COLO668 (cell line): ENCODE results near the gene HORMAD2.
"Not testable (repeated sequence)": the region's sequence is repeated elsewhere in the genome, so short reads cannot be mapped to it uniquely, and the experiment has no call there.

Source experiments
- DNase-seq: peaks from one replicate; lab custom pipeline; 2025; ENCODE audit not compliant: unreplicated experiment; lab: John Stamatoyannopoulos, UW

The HORMAD2 gene

DNA sequence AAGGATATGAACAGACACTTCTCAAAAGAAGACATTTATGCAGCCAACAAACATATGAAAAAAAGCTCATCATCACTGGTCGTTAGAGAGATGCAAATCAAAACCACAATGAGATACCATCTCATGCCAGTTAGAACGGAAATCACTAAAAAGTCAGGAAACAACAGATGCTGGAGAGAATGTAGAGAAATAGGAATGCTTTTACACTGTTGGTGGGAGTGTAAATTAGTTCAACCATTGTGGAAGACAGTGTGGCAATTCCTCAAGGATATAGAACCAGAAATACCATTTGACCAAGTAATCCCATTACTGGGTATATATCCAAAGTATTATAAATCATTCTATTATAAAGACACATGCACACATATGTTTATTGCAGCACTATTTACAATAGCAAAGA is 20.5 kb downstream of the HORMAD2 start:
- not testable (repeated sequence) for DNase-seq

DNA sequence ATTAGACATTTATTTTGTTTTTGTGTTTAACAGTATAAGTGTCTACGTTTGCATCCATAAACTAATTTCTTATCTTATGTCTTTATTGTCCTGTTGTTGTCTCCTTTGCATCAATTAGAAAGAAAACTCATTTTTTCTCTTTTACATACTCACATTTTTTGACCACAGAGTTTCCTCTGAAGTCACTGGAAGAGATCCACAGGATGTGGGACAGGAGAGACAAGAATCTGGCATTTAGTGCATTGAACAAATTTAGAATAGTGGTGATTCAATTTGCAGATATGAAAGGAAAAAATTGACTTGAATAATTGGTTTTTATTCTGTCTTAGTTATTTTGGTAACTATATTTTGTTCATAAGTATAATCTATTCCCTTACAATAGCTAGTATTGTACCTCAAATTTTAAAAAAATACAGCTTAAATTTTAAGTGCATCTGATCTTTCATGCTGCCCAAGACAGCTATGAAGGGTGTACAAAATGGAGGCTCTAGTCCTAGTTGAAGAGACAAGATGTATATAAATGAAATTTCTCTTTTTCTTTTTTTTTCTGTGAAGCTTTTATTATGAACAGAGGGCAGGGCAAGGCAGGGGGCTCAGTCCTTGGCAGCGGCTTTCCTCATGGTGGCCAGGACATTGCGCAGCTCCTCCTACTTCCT is 24.4 kb downstream of the HORMAD2 start:
- DNase-seq = no peak

DNA sequence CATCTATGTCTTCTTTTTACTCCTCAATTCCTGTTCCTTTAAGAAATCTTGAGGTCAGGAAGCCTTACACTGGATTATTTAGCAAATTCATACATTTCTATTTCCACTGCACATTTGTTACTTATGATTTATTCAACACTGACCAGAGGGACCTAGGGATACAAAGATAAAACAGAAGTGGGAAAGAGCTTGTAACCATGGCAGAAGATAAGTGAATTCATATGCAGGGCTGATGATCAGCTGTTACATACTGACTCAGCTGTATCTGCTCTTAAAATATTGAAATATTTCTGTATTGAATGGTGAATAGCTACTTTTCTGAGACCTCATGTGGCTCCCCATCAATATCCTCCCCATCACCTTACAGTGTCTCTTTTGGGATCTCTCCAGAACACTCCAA is 25.2 kb downstream of the HORMAD2 start:
- DNase-seq = no peak

DNA sequence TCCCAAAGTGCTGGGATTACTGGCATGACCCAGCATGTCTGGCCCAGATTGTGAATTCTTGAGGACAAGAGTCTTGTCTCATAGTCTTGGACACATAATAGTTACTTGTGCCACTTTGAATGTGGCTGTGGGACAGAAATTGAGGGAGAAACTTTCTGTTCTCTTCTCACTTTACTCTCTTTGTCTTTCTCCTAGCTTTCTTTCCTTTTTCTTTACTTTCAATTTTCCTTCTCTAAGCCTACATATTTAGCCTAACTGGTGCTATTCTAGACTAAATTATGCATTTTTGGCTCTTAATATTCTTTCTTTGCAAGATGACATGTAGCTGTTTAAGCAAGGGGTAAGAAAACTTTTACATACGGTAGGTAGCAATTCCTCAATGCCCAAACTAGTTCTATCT is 33.2 kb downstream of the HORMAD2 start:
- DNase-seq = no peak

DNA sequence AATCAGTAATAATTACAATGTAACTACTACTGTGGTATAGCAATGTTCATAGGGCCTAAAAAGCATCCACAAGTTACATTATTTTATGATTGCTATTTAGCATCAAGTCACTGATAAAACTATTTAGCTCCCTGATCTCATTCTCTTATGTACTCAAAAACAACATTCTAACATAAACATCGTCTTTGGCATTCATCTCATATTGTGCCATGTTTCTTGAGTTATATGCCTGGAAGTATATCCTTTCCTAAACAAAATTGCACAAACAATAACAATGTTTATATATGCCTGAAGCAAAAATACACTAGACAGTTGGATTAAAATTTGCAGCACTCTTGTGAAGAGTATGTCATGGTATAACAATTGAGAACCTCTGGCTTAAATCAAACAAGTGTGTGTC is 34.1 kb downstream of the HORMAD2 start:
- DNase-seq = no peak

DNA sequence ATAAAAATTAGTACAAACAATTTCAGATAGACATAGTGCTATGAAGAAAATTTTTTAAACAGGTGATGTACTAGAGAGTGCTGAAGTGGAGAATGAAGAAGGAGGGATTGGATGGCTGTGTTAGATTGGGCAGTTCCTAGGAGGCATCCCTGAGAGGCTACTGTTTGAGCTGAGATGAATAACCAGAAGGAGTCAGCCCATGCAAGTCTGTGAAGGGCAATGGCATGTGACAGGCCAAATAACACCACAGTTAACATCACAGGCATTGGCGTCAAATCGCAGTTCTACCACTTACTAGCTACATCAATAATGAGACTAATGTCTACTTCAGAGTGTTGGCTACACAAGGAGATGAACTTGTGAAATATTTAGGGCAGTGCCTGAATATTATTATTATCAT is 35.4 kb downstream of the HORMAD2 start:
- no peak for DNase-seq

DNA sequence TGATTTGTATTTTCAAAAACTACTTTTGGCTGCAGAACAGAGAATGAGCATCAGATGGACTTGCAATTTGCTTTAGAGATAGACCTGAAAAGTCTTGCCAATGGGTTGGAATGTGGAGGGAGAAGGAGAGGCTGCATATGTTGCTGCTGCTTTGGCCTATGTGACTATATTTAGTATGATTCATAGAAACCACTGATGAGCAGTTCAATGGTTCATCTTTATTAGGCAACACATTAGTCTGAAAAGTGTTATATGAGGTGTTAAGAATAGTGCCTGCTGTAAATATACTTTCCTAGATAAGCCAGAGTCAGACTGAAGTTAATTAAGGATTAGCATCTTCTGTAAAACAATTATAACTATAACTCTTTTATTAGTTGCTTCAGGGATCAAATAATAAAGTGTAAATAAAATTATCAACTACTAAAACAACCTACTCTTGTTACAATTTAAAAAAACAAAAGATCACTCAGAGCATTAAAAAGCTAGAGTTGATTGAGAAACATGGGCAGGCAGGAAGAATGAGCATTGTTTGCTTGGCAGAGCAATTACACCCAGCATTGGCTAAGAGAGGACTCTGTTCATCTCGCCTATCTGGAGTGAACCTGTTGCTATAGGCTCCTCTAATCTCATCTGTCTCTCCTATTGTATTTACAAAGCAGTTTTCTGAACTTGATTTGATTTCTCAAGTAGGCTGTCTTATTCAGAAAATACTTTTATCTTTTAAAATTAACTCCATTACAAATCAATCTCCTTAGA is 36.3 kb downstream of the HORMAD2 start:
- no peak for DNase-seq

DNA sequence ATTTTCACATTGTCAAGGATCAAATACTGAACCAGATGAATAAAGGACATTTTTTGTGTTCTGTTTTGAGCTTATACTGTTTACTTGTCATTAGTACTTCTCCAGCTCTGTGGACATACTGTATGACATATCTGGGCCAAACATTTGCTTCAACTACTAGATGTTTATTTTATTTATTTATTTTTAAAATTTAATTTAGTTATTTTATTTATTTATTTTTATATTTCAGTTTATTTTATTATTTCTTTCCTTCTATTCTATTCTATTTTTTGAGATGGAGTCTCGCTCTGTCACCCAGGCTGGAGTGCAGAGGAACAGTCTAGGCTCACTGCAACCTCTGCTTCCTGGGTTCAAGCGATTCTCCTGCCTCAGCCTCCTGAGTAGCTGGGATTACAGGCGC is 37.0 kb downstream of the HORMAD2 start:
- no peak for DNase-seq

DNA sequence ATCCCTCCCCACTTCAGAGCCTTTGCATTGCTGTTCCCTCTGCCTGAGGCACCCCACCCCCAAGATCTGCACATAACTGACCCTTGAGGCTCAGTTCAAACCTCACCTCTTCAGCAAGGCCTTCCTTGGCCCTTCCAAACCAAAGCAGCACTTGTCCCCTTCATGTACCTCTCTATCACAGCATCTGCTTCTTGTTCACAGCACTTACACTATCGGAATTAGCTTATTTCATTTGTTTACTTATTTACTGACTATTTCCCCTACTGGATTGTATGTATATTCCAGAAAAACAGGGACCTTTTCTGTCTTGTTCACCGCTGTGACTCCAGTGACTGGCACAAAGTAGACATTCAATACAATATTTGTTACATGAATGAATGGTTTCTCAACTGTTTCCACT is 38.0 kb downstream of the HORMAD2 start:
- DNase-seq = no peak

DNA sequence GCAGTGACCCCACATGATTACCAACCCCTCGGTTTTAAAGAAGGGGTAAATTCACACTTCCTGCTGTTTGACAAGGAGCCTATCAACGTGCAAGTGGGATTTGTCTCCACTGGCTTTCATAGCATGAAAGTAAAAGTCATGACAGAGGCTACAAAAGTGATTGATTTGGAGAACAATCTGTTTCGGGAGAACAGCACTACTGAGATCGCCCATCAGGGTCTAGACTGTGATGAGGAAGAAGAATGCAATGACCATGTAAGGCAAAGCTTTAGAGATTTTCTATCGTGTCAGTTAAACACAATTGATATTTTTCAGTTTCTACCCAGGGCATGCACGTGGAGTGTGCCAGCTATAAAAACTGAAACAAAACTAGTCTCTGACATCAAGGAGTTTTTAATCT is 41.7 kb downstream of the HORMAD2 start:
- no peak for DNase-seq

DNA sequence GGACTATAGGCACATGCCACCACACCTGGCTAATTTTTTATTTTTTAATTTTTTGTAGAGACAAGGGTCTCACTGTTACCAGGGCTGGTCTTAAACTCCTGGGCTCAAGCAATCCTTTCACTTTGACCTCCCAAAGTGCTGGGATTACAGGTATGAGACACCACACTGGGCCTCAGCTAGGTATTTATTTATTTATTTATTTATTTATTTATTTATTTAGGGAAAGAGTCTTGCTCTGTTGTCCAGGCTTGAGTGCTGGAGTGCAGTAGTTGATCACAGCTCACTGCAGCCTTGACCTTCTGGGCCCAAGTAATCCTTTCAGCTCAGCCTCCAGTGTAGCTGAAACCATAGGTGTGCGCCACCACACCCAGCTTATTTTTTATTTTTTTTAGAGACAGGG is 43.2 kb downstream of the HORMAD2 start:
- no peak for DNase-seq

DNA sequence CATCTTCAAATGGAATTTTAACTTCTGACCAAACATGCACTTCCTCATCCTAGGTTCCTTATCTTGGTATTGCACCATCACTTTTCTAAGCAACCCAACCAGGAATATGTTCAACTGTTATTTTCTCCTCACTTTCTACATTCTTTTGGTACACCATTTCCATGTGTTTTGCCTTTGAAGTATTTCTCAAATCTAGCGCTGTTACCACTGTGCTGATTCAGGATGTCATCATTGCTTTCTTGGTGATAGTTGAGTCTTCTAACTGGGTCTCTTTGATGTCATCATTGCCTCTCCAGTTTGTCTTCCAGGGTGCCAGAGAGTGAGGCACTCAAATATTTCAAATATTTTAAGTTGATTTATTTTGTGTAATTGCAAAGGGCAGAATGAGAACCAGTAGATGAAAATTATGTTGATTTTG is 47.5 kb downstream of the HORMAD2 start:
- no peak for DNase-seq

DNA sequence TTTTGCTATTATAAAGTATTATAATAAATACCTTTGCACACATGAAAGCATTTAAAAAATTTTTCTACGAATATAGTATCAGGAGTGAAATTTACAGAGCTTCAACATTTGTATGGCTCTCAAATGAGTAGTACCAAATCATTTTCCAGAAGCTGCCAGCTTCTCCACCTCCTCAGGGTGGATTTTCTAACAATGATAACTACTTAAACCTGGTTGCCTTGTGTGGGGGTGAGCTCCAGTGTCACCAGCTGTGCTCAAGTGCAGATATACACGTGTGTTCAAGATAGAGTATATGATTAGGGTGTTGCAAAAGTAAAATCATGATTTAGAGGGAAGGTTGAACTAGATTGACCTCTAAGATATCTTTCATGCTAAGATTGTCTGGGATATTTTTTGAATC is 48.2 kb downstream of the HORMAD2 start:
- no peak for DNase-seq

DNA sequence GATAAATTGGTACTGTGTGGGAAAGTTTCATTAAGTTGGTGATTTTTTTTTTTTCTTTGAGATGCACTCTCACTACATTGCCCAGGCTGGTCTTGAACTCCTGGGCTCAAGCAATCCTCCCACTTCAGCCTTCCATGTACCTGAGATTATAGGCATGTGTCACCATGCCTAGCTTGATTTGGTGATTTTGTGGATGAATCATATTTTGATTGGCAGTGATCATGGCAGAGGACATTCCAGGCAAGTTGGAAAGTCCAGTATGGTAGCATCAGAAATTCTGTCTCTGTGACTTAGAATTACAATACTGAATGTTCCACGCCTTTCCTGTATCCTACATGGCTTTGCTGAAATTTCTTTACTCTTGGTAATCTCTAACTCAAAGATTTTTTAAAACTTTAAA is 49.4 kb downstream of the HORMAD2 start:
- DNase-seq = no peak

DNA sequence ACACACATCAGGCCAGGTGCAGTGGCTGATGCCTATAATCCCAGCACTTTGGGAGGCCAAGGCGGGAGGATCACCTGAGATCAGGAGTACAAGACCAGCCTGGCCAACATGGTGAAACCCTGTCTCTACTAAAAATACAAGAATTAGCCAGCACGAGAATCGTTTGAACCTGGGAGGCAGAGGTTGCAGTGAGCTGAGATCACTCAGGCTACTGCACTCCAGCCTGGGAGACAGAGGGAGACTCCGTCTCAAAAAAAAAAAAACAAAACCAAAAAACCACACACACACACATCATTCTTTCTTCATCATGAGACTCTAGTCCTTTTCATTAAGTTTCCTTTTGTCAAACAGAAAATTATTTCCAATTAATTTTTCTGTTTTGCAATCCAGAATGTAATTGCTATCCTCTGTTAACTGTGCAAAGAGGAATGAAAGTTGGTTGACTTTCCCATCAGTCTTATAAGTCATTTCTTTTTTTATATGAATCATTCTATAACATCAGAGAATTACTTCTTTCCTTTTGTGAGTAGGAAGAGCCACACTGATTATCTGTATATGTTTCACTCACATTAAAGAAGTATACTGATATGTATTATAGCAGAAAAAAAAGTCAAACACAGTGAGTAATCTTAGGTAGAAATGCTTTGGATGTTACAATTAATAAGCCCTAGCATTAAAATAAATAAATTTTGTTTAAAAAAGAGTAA is 52.2 kb downstream of the HORMAD2 start:
- DNase-seq = no peak

DNA sequence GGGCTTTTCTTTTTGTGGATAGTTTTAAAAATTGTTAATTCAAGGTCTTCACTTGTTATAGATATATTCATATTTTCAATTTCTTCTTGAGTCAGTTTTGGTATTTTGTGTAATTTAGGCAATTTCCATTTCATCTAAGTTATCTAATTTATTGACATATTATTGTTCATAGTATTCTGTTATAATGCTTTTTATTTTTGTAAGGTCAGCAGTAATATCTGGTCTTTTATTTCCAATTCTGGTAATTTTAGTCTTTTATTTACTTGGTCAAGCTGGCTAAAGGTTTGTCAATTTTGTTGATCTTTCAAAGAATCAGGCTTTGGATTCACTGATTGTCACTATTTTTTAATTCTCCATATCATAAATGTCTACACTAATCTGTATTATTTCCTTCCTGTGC is 60.1 kb downstream of the HORMAD2 start:
- DNase-seq = no peak

DNA sequence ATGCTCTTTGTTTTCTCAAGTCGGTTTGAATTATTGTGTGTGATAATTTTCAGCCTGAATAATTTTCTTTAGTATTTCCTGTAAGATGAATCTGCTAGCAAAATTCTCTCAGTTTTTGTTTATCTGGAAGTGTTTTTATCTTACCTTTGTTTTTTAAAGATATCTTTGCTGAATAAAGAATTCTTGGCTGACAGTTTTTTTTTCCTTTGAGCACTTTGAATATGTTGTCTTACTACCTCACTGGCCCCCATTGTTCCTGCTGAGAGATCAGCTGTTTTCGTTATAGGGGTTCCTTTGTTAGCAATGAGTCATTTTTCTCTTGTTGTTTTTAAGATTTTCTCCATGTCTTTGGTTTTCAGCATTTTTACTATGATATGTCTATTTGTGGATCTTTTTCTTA is 63.0 kb downstream of the HORMAD2 start:
- no peak for DNase-seq

DNA sequence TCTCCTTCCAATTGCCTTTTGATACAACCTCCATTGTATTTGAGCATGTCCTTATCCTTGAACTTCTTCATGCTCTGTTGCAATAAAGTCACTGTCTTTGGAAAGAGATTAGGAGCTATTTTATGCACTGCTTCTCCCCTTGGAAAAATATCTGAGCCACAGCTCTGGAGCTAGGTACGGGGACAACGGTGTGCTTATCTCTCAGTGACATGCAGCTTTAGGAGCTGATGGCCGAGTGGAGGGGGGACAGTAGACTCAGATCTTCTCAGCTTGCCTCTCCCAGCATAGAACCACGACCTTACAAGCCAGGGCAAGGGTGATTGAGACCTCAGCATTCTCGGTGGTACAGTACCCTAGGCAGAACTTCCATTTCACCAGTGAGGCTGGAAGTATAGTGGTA is 64.1 kb downstream of the HORMAD2 start:
- DNase-seq = no peak

DNA sequence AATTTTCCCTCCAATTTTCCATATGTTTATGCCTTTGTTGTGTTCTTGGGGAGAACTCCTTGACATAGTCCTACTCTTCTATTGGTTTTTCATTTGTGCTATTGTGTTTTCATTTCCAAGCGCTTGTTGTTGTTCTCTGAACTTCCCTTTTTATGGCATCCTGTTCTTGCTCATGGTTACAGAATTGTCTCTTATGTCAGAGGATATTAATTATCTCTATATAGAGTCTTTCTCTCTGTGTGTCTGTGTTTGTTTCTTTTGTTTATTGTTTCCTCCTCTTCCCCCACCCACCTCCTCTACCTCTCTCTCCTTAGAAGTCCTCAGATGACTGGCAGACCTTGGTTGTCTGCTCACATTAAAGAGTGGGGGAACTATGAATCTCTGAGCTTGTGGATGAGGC is 69.9 kb downstream of the HORMAD2 start:
- DNase-seq = no peak

DNA sequence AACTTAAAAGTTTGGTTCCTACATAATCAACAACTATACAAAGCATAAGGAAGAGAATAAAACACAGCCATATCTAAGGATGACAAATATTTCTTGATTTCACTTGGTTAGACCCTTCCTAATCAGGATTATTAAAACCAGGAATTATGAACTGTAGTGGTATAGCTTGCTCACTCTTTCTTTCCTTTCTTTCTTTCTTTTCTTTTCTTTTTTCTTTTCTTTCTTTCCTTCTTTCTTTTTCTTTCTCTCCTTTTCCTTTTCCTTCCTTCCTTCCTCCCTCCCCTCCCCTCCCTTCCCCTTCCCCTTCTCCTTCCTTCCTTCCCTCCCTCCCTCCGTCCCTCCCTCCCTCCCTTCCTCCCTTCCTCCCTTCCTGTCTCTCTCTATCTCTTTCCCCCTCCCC is 78.0 kb downstream of the HORMAD2 start:
- DNase-seq = no peak

DNA sequence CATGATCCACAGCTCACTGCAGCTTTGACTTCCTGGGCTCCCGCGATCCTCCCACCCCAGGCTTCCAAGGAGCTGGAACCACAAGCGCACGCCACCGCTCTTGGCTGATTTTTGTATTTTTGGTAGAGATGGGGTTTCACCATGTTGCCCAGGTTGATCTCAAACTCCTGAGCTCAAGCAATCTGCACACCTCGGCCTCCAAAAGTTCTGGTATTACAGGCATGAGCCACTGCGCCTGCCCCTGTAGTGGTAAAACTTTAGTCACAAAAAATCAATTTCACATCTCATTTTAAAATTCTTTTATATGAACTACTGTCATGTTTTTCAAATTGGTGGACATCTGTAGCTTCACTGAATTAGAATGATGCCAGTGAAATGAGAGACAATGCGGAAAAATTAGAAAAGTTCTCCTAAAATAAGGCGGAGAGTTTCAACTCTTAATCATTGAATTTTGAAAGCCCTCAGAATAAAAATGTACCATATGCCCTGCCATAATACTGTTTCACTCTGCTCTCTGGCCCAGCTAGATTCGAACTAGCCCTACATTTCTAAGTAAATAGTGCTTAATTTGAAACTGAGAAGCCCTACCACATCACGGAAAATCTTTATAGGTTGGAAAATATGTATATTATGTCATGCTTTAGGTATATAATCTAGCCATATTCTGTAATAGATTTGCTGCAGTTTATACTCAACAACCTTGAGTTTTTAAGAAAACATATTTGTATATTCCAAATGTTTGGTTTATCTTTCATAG is 78.7 kb downstream of the HORMAD2 start:
- DNase-seq = no peak
